Osteoblast (primary cell): Measurements from ENCODE around the gene RREB1. TPM values are rescaled to one million over a fixed set of nuclear protein-coding genes. Genes with fewer than 3 reads are reported as not detected.

Experiments used
- DNase-seq: peaks from one replicate; pipeline ENCODE4 v3.0.0; 2011; ENCODE audit warnings: low spot score, mixed read lengths; ENCODE audit not compliant: insufficient read length; ENCODE audit errors: missing footprints
- H2AFZ ChIP-seq: 2 replicates; pipeline ENCODE4 v1.6.0; 2011; ENCODE audit warnings: mild to moderate bottlenecking, low read length
- H3K27ac ChIP-seq: 2 replicates; pipeline ENCODE4 v1.5.1; 2011; ENCODE audit warnings: mild to moderate bottlenecking, low read depth, low read length, moderate library complexity
- H3K27me3 ChIP-seq: 2 replicates; pipeline ENCODE4 v1.6.0; 2012; ENCODE audit warnings: mild to moderate bottlenecking, control low read depth, inconsistent platforms, low read length, moderate library complexity; ENCODE audit not compliant: insufficient read depth
- H3K36me3 ChIP-seq: 2 replicates; pipeline ENCODE4 v1.5.1; 2011; ENCODE audit warnings: mild to moderate bottlenecking, low read length, control low read depth, moderate library complexity; ENCODE audit not compliant: insufficient read depth
- H3K4me1 ChIP-seq: 2 replicates; pipeline ENCODE4 v1.5.1; 2011; ENCODE audit warnings: mild to moderate bottlenecking, low read length, control low read depth, moderate library complexity; ENCODE audit not compliant: insufficient read depth
- H3K4me2 ChIP-seq: 2 replicates; pipeline ENCODE4 v1.6.0; 2011; ENCODE audit warnings: mild to moderate bottlenecking, low read length; ENCODE audit not compliant: insufficient read depth
- H3K4me3 ChIP-seq: fragments of 200-600 bp; sonication (generic); 3 replicates; pipeline ENCODE4 v1.5.1; 2012; ENCODE audit warnings: mild to moderate bottlenecking, low read length, inconsistent platforms; ENCODE audit not compliant: insufficient read depth
- H3K79me2 ChIP-seq: 2 replicates; pipeline ENCODE4 v1.6.0; 2012; ENCODE audit warnings: mild to moderate bottlenecking, low read length, control low read depth, inconsistent platforms; ENCODE audit not compliant: insufficient read depth
- H3K9me3 ChIP-seq: 2 replicates; pipeline ENCODE4 v1.5.1; 2011; ENCODE audit warnings: low read depth, low read length, control low read depth
- H4K20me1 ChIP-seq: 2 replicates; pipeline ENCODE4 v1.6.0; 2012; ENCODE audit warnings: mild to moderate bottlenecking, low read length, control low read depth; ENCODE audit not compliant: insufficient read depth
- total RNA-seq: library from RNA; depleted of rRNA; stranded (reverse); fragments of >200 nt; gene quantifications from 2 replicates; pipeline ENCODE4 v1.2.3, GENCODE V29; 2012
- TF ChIP-seq, protein P1 (sequence below): IDR thresholded peaks from 2 replicates; pipeline ENCODE4 v1.5.1; 2011; ENCODE audit warnings: mild to moderate bottlenecking, low read depth, low read length, moderate library complexity; ENCODE audit errors: extremely low read depth

RREB1 gene
- total RNA-seq, 1 donor = 29.3 TPM

- no peak overlapping the region for H2AFZ ChIP-seq
- H3K4me3 ChIP-seq = no peak overlapping the region
- no peaks in the 10 kb centered on the region for H3K9me3 ChIP-seq
- H3K79me2 ChIP-seq = peaks cover 37% of the 10 kb centered on the region
- peaks cover 67% of the 10 kb centered on the region for H3K36me3 ChIP-seq
- DNase-seq = no peak
- no peak overlapping the region for H3K4me2 ChIP-seq
- no peak overlapping the region for H3K27ac ChIP-seq
- TF ChIP-seq, protein P1, sequence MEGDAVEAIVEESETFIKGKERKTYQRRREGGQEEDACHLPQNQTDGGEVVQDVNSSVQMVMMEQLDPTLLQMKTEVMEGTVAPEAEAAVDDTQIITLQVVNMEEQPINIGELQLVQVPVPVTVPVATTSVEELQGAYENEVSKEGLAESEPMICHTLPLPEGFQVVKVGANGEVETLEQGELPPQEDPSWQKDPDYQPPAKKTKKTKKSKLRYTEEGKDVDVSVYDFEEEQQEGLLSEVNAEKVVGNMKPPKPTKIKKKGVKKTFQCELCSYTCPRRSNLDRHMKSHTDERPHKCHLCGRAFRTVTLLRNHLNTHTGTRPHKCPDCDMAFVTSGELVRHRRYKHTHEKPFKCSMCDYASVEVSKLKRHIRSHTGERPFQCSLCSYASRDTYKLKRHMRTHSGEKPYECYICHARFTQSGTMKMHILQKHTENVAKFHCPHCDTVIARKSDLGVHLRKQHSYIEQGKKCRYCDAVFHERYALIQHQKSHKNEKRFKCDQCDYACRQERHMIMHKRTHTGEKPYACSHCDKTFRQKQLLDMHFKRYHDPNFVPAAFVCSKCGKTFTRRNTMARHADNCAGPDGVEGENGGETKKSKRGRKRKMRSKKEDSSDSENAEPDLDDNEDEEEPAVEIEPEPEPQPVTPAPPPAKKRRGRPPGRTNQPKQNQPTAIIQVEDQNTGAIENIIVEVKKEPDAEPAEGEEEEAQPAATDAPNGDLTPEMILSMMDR = no peak
- no peaks in the 10 kb centered on the region for H3K4me1 ChIP-seq
- H3K27me3 ChIP-seq = no peaks in the 10 kb centered on the region
- peaks cover 13% of the 10 kb centered on the region for H4K20me1 ChIP-seq
These were observed 123.4 kb downstream of the RREB1 start for GRCh38 chr6:7230956-7231713.

- no peak overlapping the region for H3K4me3 ChIP-seq
- TF ChIP-seq, protein P1 = no peak
- no peak overlapping the region for H3K27ac ChIP-seq
- H3K79me2 ChIP-seq = peaks cover 40% of the 10 kb centered on the region
- no peaks in the 10 kb centered on the region for H3K4me1 ChIP-seq
- H2AFZ ChIP-seq = no peak overlapping the region
- no peaks in the 10 kb centered on the region for H3K27me3 ChIP-seq
- H3K36me3 ChIP-seq = peaks cover 59% of the 10 kb centered on the region
- no peak overlapping the region for H3K4me2 ChIP-seq
- no peaks in the 10 kb centered on the region for H3K9me3 ChIP-seq
- DNase-seq = no peak
- H4K20me1 ChIP-seq = peaks cover 14% of the 10 kb centered on the region
These were observed 124.6 kb downstream of the RREB1 start for GRCh38 chr6:7232351-7232750.

DNA sequence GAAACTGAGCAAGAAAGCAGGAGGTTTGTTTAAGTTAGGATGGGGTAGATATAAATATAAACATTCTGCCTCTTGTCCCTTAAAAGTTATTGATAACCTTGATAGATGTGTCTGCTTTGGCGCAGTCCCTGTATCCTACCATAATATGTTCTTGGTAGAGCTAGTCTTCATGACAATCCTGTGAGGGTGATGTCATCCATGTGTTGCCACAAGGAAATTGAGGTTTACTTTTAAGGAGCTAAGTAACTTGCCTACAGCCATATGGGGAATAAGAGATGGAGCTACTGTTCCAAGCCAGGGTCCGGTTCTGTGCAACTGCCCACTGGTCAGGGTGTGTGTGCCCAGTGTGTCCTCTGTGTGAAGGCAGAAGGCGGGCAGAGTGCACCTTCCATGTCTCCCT is 126.8 kb downstream of the RREB1 start:
- H3K4me2 ChIP-seq = no peak overlapping the region
- DNase-seq = no peak
- H3K4me1 ChIP-seq = no peaks in the 10 kb centered on the region
- H2AFZ ChIP-seq = no peak overlapping the region
- peaks cover 58% of the 10 kb centered on the region for H3K79me2 ChIP-seq
- no peaks in the 10 kb centered on the region for H3K9me3 ChIP-seq
- H3K27me3 ChIP-seq = no peaks in the 10 kb centered on the region
- H4K20me1 ChIP-seq = peaks cover 23% of the 10 kb centered on the region
- H3K4me3 ChIP-seq = no peak overlapping the region
- H3K36me3 ChIP-seq = peaks cover 52% of the 10 kb centered on the region
- TF ChIP-seq, protein P1 = no peak
- H3K27ac ChIP-seq = no peak overlapping the region

DNA sequence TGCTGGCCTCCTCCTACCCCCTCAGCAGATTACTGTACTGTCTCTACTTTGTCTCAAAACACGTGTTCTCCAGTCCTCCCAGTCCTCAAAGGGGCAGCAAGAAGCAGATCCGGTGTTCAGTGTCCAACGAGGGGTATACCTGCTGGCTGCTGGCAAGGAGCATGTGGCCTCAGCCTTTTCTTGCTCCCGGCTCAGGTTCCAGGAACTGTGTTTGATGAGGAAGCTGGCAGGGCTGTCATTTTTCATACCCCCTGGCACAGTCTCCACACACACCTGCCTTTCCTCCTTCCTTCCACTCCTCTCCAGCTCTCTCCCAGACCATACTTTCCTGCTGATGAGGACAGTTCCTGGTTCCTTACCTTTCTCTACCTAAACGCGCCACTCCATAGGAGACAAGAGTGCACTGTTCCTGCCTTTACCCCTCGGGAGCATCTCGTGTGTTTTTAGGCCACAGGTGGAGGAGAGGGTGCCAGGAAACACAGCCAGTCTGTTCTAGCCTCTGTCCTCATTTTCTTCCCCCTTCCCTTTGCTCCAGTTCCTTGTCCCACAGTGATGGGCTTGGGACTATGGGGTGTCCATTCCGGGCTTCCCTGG is 128.0 kb downstream of the RREB1 start:
- Histone ChIP-seq H3K4me3 (no peak overlapping the region), H3K36me3 (peaks cover 51% of the 10 kb centered on the region), H2AFZ (no peak overlapping the region), H3K27ac (no peak overlapping the region), H3K9me3 (no peaks in the 10 kb centered on the region), H4K20me1 (peaks cover 23% of the 10 kb centered on the region), H3K4me2 (no peak overlapping the region), H3K27me3 (no peaks in the 10 kb centered on the region), H3K4me1 (no peaks in the 10 kb centered on the region), H3K79me2 (peaks cover 67% of the 10 kb centered on the region)
- DNase-seq = no peak
- TF ChIP-seq, protein P1 = no peak
